K562 (cell line): ENCODE results near the gene CXCL16. TPM values are rescaled to one million over a fixed set of nuclear protein-coding genes. Genes with fewer than 3 reads are reported as not detected.

Experiments used
- CEBPG ChIP-seq, 3 experiments: fragments of 200-800 bp in 1 of 3; sonication (Bioruptor generic) in 1 of 3; sonication (generic) in 1 of 3; formaldehyde crosslinking in 1 of 3; IDR thresholded peaks in 2 of 3; conservative IDR thresholded peaks in 1 of 3; 2 replicates each; pipeline versions ENCODE4 v1.6.1 to v1.8.0; 2016 to 2022; ENCODE audit warnings: missing compliant biosample characterization in 2 of 3, missing genetic modification characterization in 2 of 3, mild to moderate bottlenecking in 1 of 3, missing genetic modification reagents in 1 of 3
- CXXC5 ChIP-seq: fragments of 250-450 bp; sonication (Bioruptor Pico); IDR thresholded peaks from 2 replicates; pipeline ENCODE4 v1.8.0; 2022; ENCODE audit warnings: inconsistent platforms, mild to moderate bottlenecking, moderate library complexity
- E2F3 ChIP-seq: fragments of 250-450 bp; sonication (Bioruptor Pico); IDR thresholded peaks from 2 replicates; pipeline ENCODE4 v1.4.0; 2020; ENCODE audit warnings: mild to moderate bottlenecking
- KLF10 ChIP-seq: fragments of 250-450 bp; sonication (Bioruptor Pico); IDR thresholded peaks from 2 replicates; pipeline ENCODE4 v1.6.1; 2021; ENCODE audit warnings: matching md5 sums
- MCM2 ChIP-seq: fragments of 450-650 bp; IDR thresholded peaks from 2 replicates; pipeline ENCODE4 v1.6.1; 2017; ENCODE audit warnings: low read depth, mild to moderate bottlenecking
- RAD21 ChIP-seq, 2 experiments: fragments of 250-450 bp in 1 of 2; fragments of 450-650 bp in 1 of 2; sonication (Bioruptor Pico) in 1 of 2; formaldehyde crosslinking in 1 of 2; IDR thresholded peaks in 1 of 2; conservative IDR thresholded peaks in 1 of 2; 2 replicates each; pipeline versions ENCODE4 v1.4.0 to v1.8.0; 2020 to 2022; ENCODE audit warnings: mild to moderate bottlenecking in 2 of 2, moderate library complexity in 1 of 2
- RAD51 ChIP-seq: fragments of 450-650 bp; IDR thresholded peaks from 2 replicates; pipeline ENCODE4 v1.7.1; 2016; ENCODE audit warnings: low read depth, mild to moderate bottlenecking, borderline replicate concordance
- RBM17 ChIP-seq: fragments of 200-400 bp; formaldehyde crosslinking; IDR thresholded peaks from 2 replicates; pipeline ENCODE4 v1.6.1; 2017; ENCODE audit warnings: low read depth, mild to moderate bottlenecking, low read length, borderline replicate concordance
- SRSF3 ChIP-seq: fragments of 200-400 bp; formaldehyde crosslinking; IDR thresholded peaks from 2 replicates; pipeline ENCODE4 v1.6.1; 2016; ENCODE audit warnings: mild to moderate bottlenecking, low read length, moderate library complexity; ENCODE audit not compliant: insufficient read depth
- TARDBP ChIP-seq: fragments of 450-650 bp; IDR thresholded peaks from 2 replicates; pipeline ENCODE4 v1.6.1; 2016
- ZNF263 ChIP-seq: sonication (generic); formaldehyde crosslinking; IDR thresholded peaks from 2 replicates; pipeline ENCODE4 v1.8.0; 2022; ENCODE audit warnings: mild to moderate bottlenecking, missing genetic modification reagents, borderline replicate concordance
- ZNF41 ChIP-seq: fragments of 250-450 bp; sonication (Bioruptor Pico); conservative IDR thresholded peaks from 2 replicates; pipeline ENCODE4 v1.4.0; 2020; ENCODE audit warnings: mild to moderate bottlenecking
- ZNF436 ChIP-seq: fragments of 250-450, 450-650 bp; sonication (Bioruptor Pico); formaldehyde crosslinking; IDR thresholded peaks from 2 replicates; pipeline ENCODE4 v1.7.0; 2020; ENCODE audit warnings: mild to moderate bottlenecking
- polyA plus RNA-seq, 8 experiments: library from polyadenylated mRNA; depleted of rRNA in 4 of 8; stranded (reverse) in 5 of 8; unstranded in 3 of 8; fragments of >200 nt; fragmentation: Nextera tagmentation in 2 of 8; fragmentation: Illumina TruSeq in 1 of 8; extraction: Ambion mirVana in 2 of 8; extraction: Trizol in 1 of 8; gene quantifications; 2 replicates each; pipeline versions ENCODE4 v1.2.1 to v1.2.3, GENCODE V29; 2011 to 2014; ENCODE audit warnings: inconsistent platforms in 1 of 8, missing spikeins in 1 of 8
- total RNA-seq, 7 experiments: library from RNA; depleted of rRNA in 6 of 7; stranded (reverse); fragments of >200 nt in 6 of 7; fragmentation: Illumina TruSeq in 2 of 7; extraction: Trizol in 2 of 7; gene quantifications; 2 replicates each; pipeline versions ENCODE4 v1.2.1 to v1.2.3, GENCODE V29; 2011 to 2021; ENCODE audit warnings: low replicate concordance in 1 of 7
- TF ChIP-seq, protein P1 (sequence below): IDR thresholded peaks from 2 replicates; pipeline ENCODE4 v1.6.1; 2011; ENCODE audit warnings: borderline replicate concordance, low read depth, mild to moderate bottlenecking, moderate library complexity, low read length; ENCODE audit not compliant: insufficient read depth, poor library complexity, severe bottlenecking
- TF ChIP-seq, protein P2 (sequence below): sonication (generic); formaldehyde crosslinking; IDR thresholded peaks from 2 replicates; pipeline ENCODE4 v1.9.0; 2022; ENCODE audit warnings: mild to moderate bottlenecking, missing genetic modification reagents
- TF ChIP-seq, protein P3 (sequence below): sonication (generic); formaldehyde crosslinking; IDR thresholded peaks from 2 replicates; pipeline ENCODE4 v1.9.0; 2022; ENCODE audit warnings: mild to moderate bottlenecking, missing genetic modification reagents
- TF ChIP-seq, protein P4 (sequence below): sonication (generic); formaldehyde crosslinking; IDR thresholded peaks from 2 replicates; pipeline ENCODE4 v1.5.0; 2020; ENCODE audit warnings: missing genetic modification reagents
- TF ChIP-seq, protein P5 (sequence below), 3 experiments: IDR thresholded peaks in 2 of 3; conservative IDR thresholded peaks in 1 of 3; 2 replicates each; pipeline ENCODE4 v1.5.1; 2011 to 2012; ENCODE audit warnings: low read length in 3 of 3, mild to moderate bottlenecking in 3 of 3, control low read depth in 2 of 3, improper control_type of control experiment in 1 of 3, inconsistent platforms in 1 of 3, low read depth in 1 of 3, mixed read lengths in 1 of 3, moderate library complexity in 1 of 3; ENCODE audit not compliant: insufficient read depth in 2 of 3
- TF ChIP-seq, protein P6 (sequence below): fragments of 250-450 bp; sonication (Bioruptor Pico); IDR thresholded peaks from 2 replicates; pipeline ENCODE4 v1.9.0; 2021; ENCODE audit warnings: mild to moderate bottlenecking

CXCL16 gene
- total and polyA plus RNA-seq, 9 of the 15 experiments (the other 6 are each of a cell fraction or from before 2014, with no cell fraction given), result 0.05 to 0.68 (median 0.22) TPM; not detected in 2

DNA sequence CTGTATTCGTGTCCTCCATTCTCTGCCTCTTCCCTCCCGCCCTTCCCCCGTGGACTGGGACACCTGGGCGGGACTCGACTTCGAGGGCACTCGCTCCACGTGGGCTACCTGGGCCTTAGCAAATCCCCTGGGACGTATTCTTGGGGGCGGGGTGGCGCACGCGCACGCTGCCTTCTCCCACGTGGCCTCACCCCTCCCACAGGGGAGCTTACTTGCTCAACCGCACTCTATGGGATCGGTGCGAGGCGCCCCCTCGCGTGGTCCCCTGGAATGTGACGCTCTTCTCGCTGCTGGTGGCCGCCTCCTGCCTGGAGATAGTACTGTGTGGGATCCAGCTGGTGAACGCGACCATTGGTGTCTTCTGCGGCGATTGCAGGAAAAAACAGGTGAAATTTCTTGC is 42.9 kb upstream of the CXCL16 start (continued):
- TF ChIP-seq, protein P1, sequence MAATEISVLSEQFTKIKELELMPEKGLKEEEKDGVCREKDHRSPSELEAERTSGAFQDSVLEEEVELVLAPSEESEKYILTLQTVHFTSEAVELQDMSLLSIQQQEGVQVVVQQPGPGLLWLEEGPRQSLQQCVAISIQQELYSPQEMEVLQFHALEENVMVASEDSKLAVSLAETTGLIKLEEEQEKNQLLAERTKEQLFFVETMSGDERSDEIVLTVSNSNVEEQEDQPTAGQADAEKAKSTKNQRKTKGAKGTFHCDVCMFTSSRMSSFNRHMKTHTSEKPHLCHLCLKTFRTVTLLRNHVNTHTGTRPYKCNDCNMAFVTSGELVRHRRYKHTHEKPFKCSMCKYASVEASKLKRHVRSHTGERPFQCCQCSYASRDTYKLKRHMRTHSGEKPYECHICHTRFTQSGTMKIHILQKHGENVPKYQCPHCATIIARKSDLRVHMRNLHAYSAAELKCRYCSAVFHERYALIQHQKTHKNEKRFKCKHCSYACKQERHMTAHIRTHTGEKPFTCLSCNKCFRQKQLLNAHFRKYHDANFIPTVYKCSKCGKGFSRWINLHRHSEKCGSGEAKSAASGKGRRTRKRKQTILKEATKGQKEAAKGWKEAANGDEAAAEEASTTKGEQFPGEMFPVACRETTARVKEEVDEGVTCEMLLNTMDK, result peak; percentile 40
- no peak for TF ChIP-seq ZNF436 (CRISPR knock-in tag)
- no peak for TF ChIP-seq TARDBP
- no peak for TF ChIP-seq E2F3 (CRISPR knock-in tag)
- TF ChIP-seq ZNF41 (CRISPR knock-in tag), result no peak
- TF ChIP-seq CEBPG (CRISPR knock-in tag; IDR thresholded peaks at IDR 0.05), result 0 out of 2 replicates have a peak, but pooled peaks have one; percentile 32
- no peak for TF ChIP-seq CEBPG (tag; conservative IDR thresholded peaks at IDR 0.05 in 1 of 2, IDR thresholded peaks at IDR 0.05 in 1 of 2)
- TF ChIP-seq, protein P2, sequence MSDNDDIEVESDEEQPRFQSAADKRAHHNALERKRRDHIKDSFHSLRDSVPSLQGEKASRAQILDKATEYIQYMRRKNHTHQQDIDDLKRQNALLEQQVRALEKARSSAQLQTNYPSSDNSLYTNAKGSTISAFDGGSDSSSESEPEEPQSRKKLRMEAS (CRISPR knock-in tag), result peak; percentile 80
- TF ChIP-seq, protein P3, sequence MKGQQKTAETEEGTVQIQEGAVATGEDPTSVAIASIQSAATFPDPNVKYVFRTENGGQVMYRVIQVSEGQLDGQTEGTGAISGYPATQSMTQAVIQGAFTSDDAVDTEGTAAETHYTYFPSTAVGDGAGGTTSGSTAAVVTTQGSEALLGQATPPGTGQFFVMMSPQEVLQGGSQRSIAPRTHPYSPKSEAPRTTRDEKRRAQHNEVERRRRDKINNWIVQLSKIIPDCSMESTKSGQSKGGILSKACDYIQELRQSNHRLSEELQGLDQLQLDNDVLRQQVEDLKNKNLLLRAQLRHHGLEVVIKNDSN (CRISPR knock-in tag), result peak; percentile 85
- TF ChIP-seq RAD51, result peak; percentile 51; the same call in 1 of the 2 replicates
- TF ChIP-seq, protein P4, sequence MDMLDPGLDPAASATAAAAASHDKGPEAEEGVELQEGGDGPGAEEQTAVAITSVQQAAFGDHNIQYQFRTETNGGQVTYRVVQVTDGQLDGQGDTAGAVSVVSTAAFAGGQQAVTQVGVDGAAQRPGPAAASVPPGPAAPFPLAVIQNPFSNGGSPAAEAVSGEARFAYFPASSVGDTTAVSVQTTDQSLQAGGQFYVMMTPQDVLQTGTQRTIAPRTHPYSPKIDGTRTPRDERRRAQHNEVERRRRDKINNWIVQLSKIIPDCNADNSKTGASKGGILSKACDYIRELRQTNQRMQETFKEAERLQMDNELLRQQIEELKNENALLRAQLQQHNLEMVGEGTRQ (CRISPR knock-in tag), result peak; percentile 78
- peak; percentile 44 for TF ChIP-seq CXXC5 (CRISPR knock-in tag)
- TF ChIP-seq SRSF3, result no peak
- TF ChIP-seq, protein P5, sequence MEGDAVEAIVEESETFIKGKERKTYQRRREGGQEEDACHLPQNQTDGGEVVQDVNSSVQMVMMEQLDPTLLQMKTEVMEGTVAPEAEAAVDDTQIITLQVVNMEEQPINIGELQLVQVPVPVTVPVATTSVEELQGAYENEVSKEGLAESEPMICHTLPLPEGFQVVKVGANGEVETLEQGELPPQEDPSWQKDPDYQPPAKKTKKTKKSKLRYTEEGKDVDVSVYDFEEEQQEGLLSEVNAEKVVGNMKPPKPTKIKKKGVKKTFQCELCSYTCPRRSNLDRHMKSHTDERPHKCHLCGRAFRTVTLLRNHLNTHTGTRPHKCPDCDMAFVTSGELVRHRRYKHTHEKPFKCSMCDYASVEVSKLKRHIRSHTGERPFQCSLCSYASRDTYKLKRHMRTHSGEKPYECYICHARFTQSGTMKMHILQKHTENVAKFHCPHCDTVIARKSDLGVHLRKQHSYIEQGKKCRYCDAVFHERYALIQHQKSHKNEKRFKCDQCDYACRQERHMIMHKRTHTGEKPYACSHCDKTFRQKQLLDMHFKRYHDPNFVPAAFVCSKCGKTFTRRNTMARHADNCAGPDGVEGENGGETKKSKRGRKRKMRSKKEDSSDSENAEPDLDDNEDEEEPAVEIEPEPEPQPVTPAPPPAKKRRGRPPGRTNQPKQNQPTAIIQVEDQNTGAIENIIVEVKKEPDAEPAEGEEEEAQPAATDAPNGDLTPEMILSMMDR (IDR thresholded peaks at IDR 0.05 in 2 of 3, conservative IDR thresholded peaks at IDR 0.05 in 1 of 3; ENCODE audit: insufficient read depth in 2 of 3, low read depth in 1 of 3, low read length in 3 of 3), result peak; percentile 48 to 67 (median 50)
- no peak for TF ChIP-seq RBM17
- TF ChIP-seq RAD21 (CRISPR knock-in tag; conservative IDR thresholded peaks at IDR 0.05 in 1 of 2, IDR thresholded peaks at IDR 0.05 in 1 of 2), result peak; percentile 10 to 65; a peak in 2 of 4 replicates
- TF ChIP-seq KLF10 (CRISPR knock-in tag), result no peak
- TF ChIP-seq, protein P6, sequence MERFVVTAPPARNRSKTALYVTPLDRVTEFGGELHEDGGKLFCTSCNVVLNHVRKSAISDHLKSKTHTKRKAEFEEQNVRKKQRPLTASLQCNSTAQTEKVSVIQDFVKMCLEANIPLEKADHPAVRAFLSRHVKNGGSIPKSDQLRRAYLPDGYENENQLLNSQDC (CRISPR knock-in tag), result no peak
- TF ChIP-seq ZNF263 (CRISPR knock-in tag), result peak; percentile 35; the same call in 1 of the 2 replicates
- TF ChIP-seq MCM2, result no peak
